HepG2 (cell line): Measurements from ENCODE around the gene CAVIN1. TPM values are rescaled to one million over a fixed set of nuclear protein-coding genes. Genes with fewer than 3 reads are reported as not detected.

Experiments
- BORCS8-MEF2B ChIP-seq: sonication (generic); formaldehyde crosslinking; IDR thresholded peaks from 2 replicates; pipeline ENCODE4 v1.8.0; 2022; ENCODE audit warnings: mild to moderate bottlenecking, missing genetic modification reagents
- ELF3 ChIP-seq: IDR thresholded peaks from 2 replicates; pipeline ENCODE4 v1.6.1; 2016; ENCODE audit warnings: missing genetic modification reagents, missing compliant biosample characterization
- HDAC6 ChIP-seq: fragments of 200-600 bp; sonication (generic); IDR thresholded peaks from 2 replicates; pipeline ENCODE4 v1.7.0; 2017; ENCODE audit warnings: mild to moderate bottlenecking, antibody characterized with exemption, low read length, low read depth
- HMG20A ChIP-seq: IDR thresholded peaks from 2 replicates; pipeline ENCODE4 v1.6.1; 2016; ENCODE audit warnings: borderline replicate concordance
- MYC ChIP-seq: sonication (generic); formaldehyde crosslinking; IDR thresholded peaks from 2 replicates; pipeline ENCODE4 v1.9.0; 2021; ENCODE audit warnings: missing genetic modification reagents, borderline replicate concordance
- PHF8 ChIP-seq: sonication (generic); formaldehyde crosslinking; IDR thresholded peaks from 2 replicates; pipeline ENCODE4 v1.5.0; 2020; ENCODE audit warnings: missing genetic modification reagents
- REPIN1 ChIP-seq: sonication (generic); formaldehyde crosslinking; IDR thresholded peaks from 2 replicates; pipeline ENCODE4 v1.8.0; 2022; ENCODE audit warnings: missing genetic modification reagents, low read depth, mild to moderate bottlenecking, borderline replicate concordance
- ZBTB38 ChIP-seq: sonication (generic); formaldehyde crosslinking; IDR thresholded peaks from 2 replicates; pipeline ENCODE4 v1.5.1; 2020; ENCODE audit warnings: mild to moderate bottlenecking, missing genetic modification reagents
- ZC3H13 ChIP-seq: sonication (generic); formaldehyde crosslinking; IDR thresholded peaks from 2 replicates; pipeline ENCODE4 v1.8.1; 2023; ENCODE audit warnings: mild to moderate bottlenecking, missing genetic modification reagents, moderate library complexity
- ZNF136 ChIP-seq: sonication (generic); formaldehyde crosslinking; IDR thresholded peaks from 2 replicates; pipeline ENCODE4 v1.8.1; 2022; ENCODE audit warnings: low read depth, mild to moderate bottlenecking, moderate library complexity, missing genetic modification reagents
- ZNF224 ChIP-seq: sonication (generic); formaldehyde crosslinking; IDR thresholded peaks from 2 replicates; pipeline ENCODE4 v1.5.0; 2020; ENCODE audit warnings: mild to moderate bottlenecking, missing genetic modification reagents
- ZNF225 ChIP-seq: sonication (generic); formaldehyde crosslinking; IDR thresholded peaks from 2 replicates; pipeline ENCODE4 v1.4.0; 2020; ENCODE audit warnings: mild to moderate bottlenecking, missing genetic modification reagents
- ZNF451 ChIP-seq: sonication (generic); formaldehyde crosslinking; IDR thresholded peaks from 2 replicates; pipeline ENCODE4 v1.5.0; 2020; ENCODE audit warnings: mild to moderate bottlenecking, missing genetic modification reagents
- ZNF496 ChIP-seq: sonication (generic); formaldehyde crosslinking; IDR thresholded peaks from 2 replicates; pipeline ENCODE4 v1.8.1; 2023; ENCODE audit warnings: mild to moderate bottlenecking, moderate library complexity, missing genetic modification reagents; ENCODE audit not compliant: insufficient replicate concordance
- polyA plus RNA-seq, 8 experiments: library from polyadenylated mRNA; depleted of rRNA in 3 of 8; stranded (reverse) in 7 of 8; unstranded in 1 of 8; fragments of >200 nt; fragmentation: Illumina TruSeq in 4 of 8; extraction: Trizol in 4 of 8; gene quantifications; 2 replicates each; pipeline versions ENCODE4 v1.2.1 to v1.2.3, GENCODE V29; 2011 to 2016; ENCODE audit warnings: low read depth in 4 of 8, missing spikeins in 1 of 8, mixed read lengths in 1 of 8; ENCODE audit not compliant: insufficient read depth in 1 of 8
- total RNA-seq, 5 experiments: library from RNA; depleted of rRNA; stranded (reverse); fragments of >200 nt; fragmentation: Illumina TruSeq; extraction: Trizol; gene quantifications; 2 replicates each; pipeline ENCODE4 v1.2.3, GENCODE V29; 2016; ENCODE audit warnings: low read depth in 1 of 5
- TF ChIP-seq, protein P1 (sequence below): sonication (generic); formaldehyde crosslinking; IDR thresholded peaks from 2 replicates; pipeline ENCODE4 v1.8.0; 2022; ENCODE audit warnings: missing genetic modification reagents, low read depth, mild to moderate bottlenecking, borderline replicate concordance
- TF ChIP-seq, protein P2 (sequence below): sonication (generic); formaldehyde crosslinking; IDR thresholded peaks from 2 replicates; pipeline ENCODE4 v1.4.0; 2020; ENCODE audit warnings: missing genetic modification reagents
- TF ChIP-seq, protein P3 (sequence below), 2 experiments: sonication (generic) in 1 of 2; formaldehyde crosslinking in 1 of 2; IDR thresholded peaks; 2 replicates each; pipeline versions ENCODE4 v1.4.0 to v1.6.1; 2018 to 2020; ENCODE audit warnings: missing genetic modification reagents in 2 of 2, borderline replicate concordance in 1 of 2, low read depth in 1 of 2, mild to moderate bottlenecking in 1 of 2, missing biosample characterization in 1 of 2
- TF ChIP-seq, protein P4 (sequence below): sonication (generic); formaldehyde crosslinking; IDR thresholded peaks from 2 replicates; pipeline ENCODE4 v1.4.0; 2020; ENCODE audit warnings: mild to moderate bottlenecking, low read depth, missing genetic modification reagents
- TF ChIP-seq, protein P5 (sequence below): sonication (generic); formaldehyde crosslinking; IDR thresholded peaks from 2 replicates; pipeline ENCODE4 v1.8.0; 2022; ENCODE audit warnings: missing genetic modification reagents, mild to moderate bottlenecking, inconsistent platforms, borderline replicate concordance
- TF ChIP-seq, protein P6 (sequence below): IDR thresholded peaks from 2 replicates; pipeline ENCODE4 v1.6.1; 2016; ENCODE audit warnings: missing biosample characterization, missing genetic modification reagents, low read depth

Gene CAVIN1
- total and polyA plus RNA-seq, 2 of the 13 experiments (the other 11 are each of a cell fraction or from before 2014, with no cell fraction given) = 15.9 to 25.5 TPM

DNA sequence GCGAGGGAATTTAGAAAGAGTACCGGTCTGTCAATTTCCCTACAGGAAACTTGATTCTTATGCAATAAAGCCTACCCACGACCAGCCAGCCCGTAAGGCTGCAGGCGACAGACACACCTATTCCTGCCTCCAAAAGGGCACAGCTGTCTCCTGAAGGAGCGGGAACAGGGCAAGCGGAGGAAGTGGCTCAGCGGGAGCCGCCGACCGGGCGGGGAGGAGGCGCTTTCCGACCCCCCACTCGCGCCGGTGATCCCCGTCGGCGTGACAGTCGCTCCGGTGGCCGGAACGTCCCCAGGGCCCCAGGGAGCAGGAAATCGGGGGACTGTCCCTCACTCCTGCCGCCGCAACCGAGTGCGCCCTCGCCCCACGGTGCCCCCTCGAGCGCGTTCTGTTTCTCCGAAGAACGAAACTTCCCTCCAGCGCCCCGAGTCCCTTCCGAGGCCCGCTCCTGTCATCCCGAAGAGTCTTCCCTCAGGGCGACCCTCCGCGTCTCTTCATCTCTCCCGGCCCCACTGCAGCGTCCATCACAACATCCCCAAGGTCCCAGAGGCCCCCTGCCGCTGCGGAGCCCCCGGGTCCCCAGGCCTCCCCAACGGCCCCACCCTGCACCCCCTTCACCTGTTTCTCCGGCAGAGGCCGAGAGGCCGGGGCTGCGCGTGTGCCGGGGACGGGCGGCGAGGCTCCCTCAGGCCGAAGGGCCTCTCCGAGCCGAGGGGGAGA lies 35.2 kb downstream of the CAVIN1 start (continued):
- no peak for TF ChIP-seq HMG20A
- TF ChIP-seq ZNF451 = no peak
- no peak for TF ChIP-seq ELF3 (CRISPR knock-in tag)
- TF ChIP-seq, protein P1, sequence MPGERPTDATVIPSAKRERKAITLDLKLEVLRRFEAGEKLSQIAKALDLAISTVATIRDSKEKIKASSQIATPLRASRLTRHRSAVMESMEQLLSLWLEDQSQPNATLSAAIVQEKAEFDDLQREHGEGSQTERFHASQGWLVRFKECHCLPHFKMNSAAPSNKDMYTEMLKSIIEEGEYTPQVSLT (CRISPR knock-in tag) = no peak
- no peak for TF ChIP-seq ZNF496 (CRISPR knock-in tag)
- TF ChIP-seq, protein P2, sequence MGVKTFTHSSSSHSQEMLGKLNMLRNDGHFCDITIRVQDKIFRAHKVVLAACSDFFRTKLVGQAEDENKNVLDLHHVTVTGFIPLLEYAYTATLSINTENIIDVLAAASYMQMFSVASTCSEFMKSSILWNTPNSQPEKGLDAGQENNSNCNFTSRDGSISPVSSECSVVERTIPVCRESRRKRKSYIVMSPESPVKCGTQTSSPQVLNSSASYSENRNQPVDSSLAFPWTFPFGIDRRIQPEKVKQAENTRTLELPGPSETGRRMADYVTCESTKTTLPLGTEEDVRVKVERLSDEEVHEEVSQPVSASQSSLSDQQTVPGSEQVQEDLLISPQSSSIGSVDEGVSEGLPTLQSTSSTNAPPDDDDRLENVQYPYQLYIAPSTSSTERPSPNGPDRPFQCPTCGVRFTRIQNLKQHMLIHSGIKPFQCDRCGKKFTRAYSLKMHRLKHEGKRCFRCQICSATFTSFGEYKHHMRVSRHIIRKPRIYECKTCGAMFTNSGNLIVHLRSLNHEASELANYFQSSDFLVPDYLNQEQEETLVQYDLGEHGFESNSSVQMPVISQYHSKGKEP (CRISPR knock-in tag) = no peak
- TF ChIP-seq, protein P3, sequence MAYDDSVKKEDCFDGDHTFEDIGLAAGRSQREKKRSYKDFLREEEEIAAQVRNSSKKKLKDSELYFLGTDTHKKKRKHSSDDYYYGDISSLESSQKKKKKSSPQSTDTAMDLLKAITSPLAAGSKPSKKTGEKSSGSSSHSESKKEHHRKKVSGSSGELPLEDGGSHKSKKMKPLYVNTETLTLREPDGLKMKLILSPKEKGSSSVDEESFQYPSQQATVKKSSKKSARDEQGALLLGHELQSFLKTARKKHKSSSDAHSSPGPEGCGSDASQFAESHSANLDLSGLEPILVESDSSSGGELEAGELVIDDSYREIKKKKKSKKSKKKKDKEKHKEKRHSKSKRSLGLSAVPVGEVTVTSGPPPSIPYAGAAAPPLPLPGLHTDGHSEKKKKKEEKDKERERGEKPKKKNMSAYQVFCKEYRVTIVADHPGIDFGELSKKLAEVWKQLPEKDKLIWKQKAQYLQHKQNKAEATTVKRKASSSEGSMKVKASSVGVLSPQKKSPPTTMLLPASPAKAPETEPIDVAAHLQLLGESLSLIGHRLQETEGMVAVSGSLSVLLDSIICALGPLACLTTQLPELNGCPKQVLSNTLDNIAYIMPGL (CRISPR knock-in tag; IDR thresholded peaks at IDR 0.05; ENCODE audit: borderline replicate concordance in 1 of 2, low read depth in 1 of 2) = peak in 1 of 2 experiments; percentile 7; a peak in 3 of 4 replicates
- TF ChIP-seq ZNF225 (CRISPR knock-in tag) = 0 out of 2 replicates have a peak, but pooled peaks have one; percentile 22
- TF ChIP-seq ZNF136 (CRISPR knock-in tag) = no peak
- TF ChIP-seq MYC (CRISPR knock-in tag) = no peak
- TF ChIP-seq REPIN1 (CRISPR knock-in tag) = no peak
- TF ChIP-seq, protein P4, sequence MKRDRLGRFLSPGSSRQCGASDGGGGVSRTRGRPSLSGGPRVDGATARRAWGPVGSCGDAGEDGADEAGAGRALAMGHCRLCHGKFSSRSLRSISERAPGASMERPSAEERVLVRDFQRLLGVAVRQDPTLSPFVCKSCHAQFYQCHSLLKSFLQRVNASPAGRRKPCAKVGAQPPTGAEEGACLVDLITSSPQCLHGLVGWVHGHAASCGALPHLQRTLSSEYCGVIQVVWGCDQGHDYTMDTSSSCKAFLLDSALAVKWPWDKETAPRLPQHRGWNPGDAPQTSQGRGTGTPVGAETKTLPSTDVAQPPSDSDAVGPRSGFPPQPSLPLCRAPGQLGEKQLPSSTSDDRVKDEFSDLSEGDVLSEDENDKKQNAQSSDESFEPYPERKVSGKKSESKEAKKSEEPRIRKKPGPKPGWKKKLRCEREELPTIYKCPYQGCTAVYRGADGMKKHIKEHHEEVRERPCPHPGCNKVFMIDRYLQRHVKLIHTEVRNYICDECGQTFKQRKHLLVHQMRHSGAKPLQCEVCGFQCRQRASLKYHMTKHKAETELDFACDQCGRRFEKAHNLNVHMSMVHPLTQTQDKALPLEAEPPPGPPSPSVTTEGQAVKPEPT (CRISPR knock-in tag) = no peak
- no peak for TF ChIP-seq ZNF224 (CRISPR knock-in tag)
- no peak for TF ChIP-seq ZBTB38 (CRISPR knock-in tag)
- TF ChIP-seq ZC3H13 (CRISPR knock-in tag) = peak; percentile 81
- TF ChIP-seq HDAC6 = no peak
- no peak for TF ChIP-seq BORCS8-MEF2B (CRISPR knock-in tag)
- peak; percentile 83 for TF ChIP-seq PHF8 (CRISPR knock-in tag)
- TF ChIP-seq, protein P5, sequence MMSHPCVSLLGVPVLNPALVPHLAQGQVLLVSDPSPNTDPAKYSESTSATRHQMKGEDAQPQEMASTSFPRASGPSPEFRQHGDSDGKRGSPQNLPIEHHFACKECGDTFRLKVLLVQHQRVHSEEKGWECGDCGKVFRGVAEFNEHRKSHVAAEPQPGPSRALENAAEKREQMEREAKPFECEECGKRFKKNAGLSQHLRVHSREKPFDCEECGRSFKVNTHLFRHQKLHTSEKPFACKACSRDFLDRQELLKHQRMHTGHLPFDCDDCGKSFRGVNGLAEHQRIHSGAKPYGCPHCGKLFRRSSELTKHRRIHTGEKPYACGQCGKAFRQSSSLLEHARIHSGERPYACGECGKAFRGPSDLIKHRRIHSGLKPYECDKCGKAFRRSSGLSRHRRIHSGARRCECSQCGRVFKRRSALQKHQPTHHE (CRISPR knock-in tag) = no peak
- TF ChIP-seq, protein P6, sequence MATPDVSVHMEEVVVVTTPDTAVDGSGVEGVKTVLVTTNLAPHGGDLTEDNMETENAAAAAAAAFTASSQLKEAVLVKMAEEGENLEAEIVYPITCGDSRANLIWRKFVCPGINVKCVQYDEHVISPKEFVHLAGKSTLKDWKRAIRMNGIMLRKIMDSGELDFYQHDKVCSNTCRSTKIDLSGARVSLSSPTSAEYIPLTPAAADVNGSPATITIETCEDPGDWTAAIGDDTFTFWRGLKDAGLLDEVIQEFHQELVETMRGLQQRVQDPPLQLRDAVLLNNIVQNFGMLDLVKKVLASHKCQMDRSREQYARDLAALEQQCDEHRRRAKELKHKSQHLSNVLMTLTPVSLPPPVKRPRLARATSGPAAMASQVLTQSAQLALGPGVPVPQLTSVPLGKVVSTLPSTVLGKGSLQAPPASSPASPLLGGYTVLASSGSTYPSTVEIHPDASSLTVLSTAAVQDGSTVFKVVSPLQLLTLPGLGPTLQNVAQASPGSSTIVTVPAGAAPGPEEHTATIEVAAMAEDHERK (CRISPR knock-in tag) = no peak
